ENCODE data around the gene TADA2B. TPM values are rescaled to one million over a fixed set of nuclear protein-coding genes. Genes with fewer than 3 reads are reported as not detected.
A peak's percentile ranks its signal among the peaks of the same experiment; 100 is the strongest.
"Not testable (repeated sequence)": the region's sequence is repeated elsewhere in the genome, so short reads cannot be mapped to it uniquely, and the experiment has no call there.

TADA2B gene
- total and polyA plus RNA-seq, 2 of the 4 experiments (the other 2 are of a cell fraction): 6.1 to 8.6 TPM

- H3K23ac ChIP-seq (ENCODE audit: low read depth, low read length); H4K5ac ChIP-seq (ENCODE audit: low read depth, low read length); DNase-seq; H3K18ac ChIP-seq (ENCODE audit: low read depth, low read length); H3K9me3 ChIP-seq (ENCODE audit: control insufficient read depth, insufficient read depth, low read length); H3K4ac ChIP-seq (ENCODE audit: low read depth, low read length); H4K20me1 ChIP-seq (ENCODE audit: insufficient read depth, low read length); H2BK120ac ChIP-seq (ENCODE audit: low read depth, low read length); dilution Hi-C loops (cut with HindIII; ENCODE audit: low sequenced_read_pairs, unreplicated experiment); H3K4me1 ChIP-seq (ENCODE audit: control insufficient read depth, insufficient read depth, low read length); H3K9me1 ChIP-seq (ENCODE audit: insufficient read depth, low read length); H4K91ac ChIP-seq (ENCODE audit: insufficient read depth, low read depth, low read length); BruUV-seq (replicated peaks); POLR2A ChIA-PET (ENCODE audit: unreplicated experiment); H2AK5ac ChIP-seq (ENCODE audit: low read depth, low read length); H2BK5ac ChIP-seq (ENCODE audit: low read depth, low read length, poor library complexity, severe bottlenecking); H2BK15ac ChIP-seq (ENCODE audit: low read depth, low read length); H3K56ac ChIP-seq (ENCODE audit: extremely low read depth, insufficient read depth, low read length); H2BK20ac ChIP-seq (ENCODE audit: low read depth, low read length); ATAC-seq (ENCODE audit: low read depth); in situ Hi-C loops (cut with MboI; ENCODE audit: low sequenced_read_pairs); H3K36me3 ChIP-seq (ENCODE audit: control insufficient read depth, insufficient read depth, low read length); H3K27ac ChIP-seq (ENCODE audit: insufficient read depth, low read length); H3K79me1 ChIP-seq (ENCODE audit: low read depth in 1 of 2, low read length in 2 of 2): not testable (repeated sequence)
- Histone ChIP-seq H2AK9ac (replicated peaks; ENCODE audit: low read depth, low read length, poor library complexity) (peak overlapping the region; percentile 2), H2AFZ (replicated peaks; ENCODE audit: low read length, poor library complexity) (peak overlapping the region; percentile 93), H3K9ac (ENCODE audit: low read depth, low read length) (peak overlapping the region; percentile 73), H4K8ac (ENCODE audit: low read depth in 2 of 2, low read length in 2 of 2) (peak overlapping the region; percentile 24 to 57; a peak in 3 of 4 replicates), H3K4me3 (ENCODE audit: insufficient read depth, low read depth, low read length) (peak overlapping the region; percentile 81), H3K14ac (replicated peaks; ENCODE audit: low read depth, low read length) (peak overlapping the region; percentile 12; the same call in 1 of the 2 replicates), H3K4me2 (ENCODE audit: low read depth, low read length) (peak overlapping the region; percentile 85), H3K27me3 (ENCODE audit: control insufficient read depth, insufficient read depth, low read length) (peaks cover 18% of the 10 kb centered on the region)
- no CpG with 5 or more reads among the region's 12 CpGs for WGBS, 2 experiments (ENCODE audit: extremely low coverage in 2 of 2, insufficient read length in 1 of 2)
- CTCF ChIA-PET: interaction anchor here (0.7 to 1.2 kb wide), 4 partner anchors 8 to 850 kb away, joined by 3 read pairs; no protein-coding TSS in a partner anchor
- intact Hi-C loops (cut with micrococcal nuclease): loop anchor here (5.0 kb wide), 1 partner anchor 90 kb away; the partner anchor contains the start of gene SORCS2
These were observed 59.3 kb downstream of the TADA2B start for GRCh38 chr4:7102516-7102909.

All from IMR-90 (cell line).